Vagina (tissue), 2 donors: ENCODE measurements around the gene MORN2. TPM values are rescaled to one million over a fixed set of nuclear protein-coding genes. Genes with fewer than 3 reads are reported as not detected.

ENCODE experiments used
- DNase-seq, 2 donors: peaks; one replicate each; pipeline ENCODE4 v3.0.0-alpha.2; 2017; ENCODE audit errors: extremely low spot score in 2 of 2
- H3K27ac ChIP-seq: fragments of 200-600 bp; sonication (generic); one replicate; pipeline ENCODE4 v1.5.1; 2019
- H3K27me3 ChIP-seq: fragments of 200-600 bp; sonication (generic); one replicate; pipeline ENCODE4 v1.5.1; 2019
- H3K36me3 ChIP-seq, 2 donors: fragments of 200-600 bp; sonication (generic); one replicate each; pipeline ENCODE4 v1.5.1; 2017 to 2019
- H3K4me1 ChIP-seq: fragments of 200-600 bp; sonication (generic); one replicate; pipeline ENCODE4 v1.5.1; 2019
- H3K4me3 ChIP-seq, 2 donors: fragments of 200-600 bp; sonication (generic); 1 replicate in 1 of 2; 2 replicates in 1 of 2; pipeline ENCODE4 v1.5.1; 2016 to 2019
- H3K9me3 ChIP-seq: fragments of 200-600 bp; sonication (generic); one replicate; pipeline ENCODE4 v1.5.1; 2019
- CTCF ChIP-seq, 3 experiments: fragments of 450-650 bp in 2 of 3; fragments of 200-600 bp in 1 of 3; sonication (generic) in 1 of 3; IDR thresholded peaks; one replicate each; pipeline ENCODE4 v1.5.1; 2017 to 2019; ENCODE audit warnings: antibody characterized with exemption in 3 of 3, mild to moderate bottlenecking in 2 of 3, moderate library complexity in 2 of 3
- POLR2A ChIP-seq, 2 donors: fragments of 450-650 bp; IDR thresholded peaks; one replicate each; pipeline ENCODE4 v1.6.1; 2017; ENCODE audit warnings: antibody characterized with exemption in 2 of 2, mild to moderate bottlenecking in 2 of 2, moderate library complexity in 2 of 2
- POLR2AphosphoS5 ChIP-seq, 2 donors: sonication (generic); formaldehyde crosslinking; IDR thresholded peaks; one replicate each; pipeline ENCODE4 v1.9.0; 2017; ENCODE audit warnings: antibody characterized with exemption in 2 of 2, mild to moderate bottlenecking in 2 of 2, low read depth in 1 of 2; ENCODE audit not compliant: insufficient read depth in 1 of 2
- intact Hi-C: fragments of 100-400 bp; cut with DNase I; formaldehyde crosslinking; loops from one replicate; pipeline ENCODE4 v1.15.1; 2023
- total RNA-seq: library from RNA; depleted of rRNA; stranded (reverse); fragments of >200 nt; gene quantifications from one replicate; pipeline ENCODE4 v1.2.3, GENCODE V29; 2016

MORN2 gene
- total RNA-seq, 1 donor from 2014 or later: 10.3 TPM

GRCh38 chr2:38875227-38875575 is 575 bp upstream of the MORN2 start:
- H3K36me3 ChIP-seq: peaks cover 0 to 1% of the 10 kb centered on the region in 2 donors
- DNase-seq: no peak
- H3K4me3 ChIP-seq: peak overlapping the region; percentile 64 to 68
- TF ChIP-seq POLR2AphosphoS5 (IDR thresholded peaks at IDR 0.05; ENCODE audit: insufficient read depth in 1 of 2, low read depth in 1 of 2) (no peak), CTCF (IDR thresholded peaks at IDR 0.05) (no peak), POLR2A (IDR thresholded peaks at IDR 0.05) (no peak)
- H3K9me3 ChIP-seq: no peaks in the 10 kb centered on the region
- peaks cover 19% of the 10 kb centered on the region for H3K4me1 ChIP-seq
- intact Hi-C loops: no loop called here
- no peaks in the 10 kb centered on the region for H3K27me3 ChIP-seq
- H3K27ac ChIP-seq: peak overlapping the region; percentile 58

- no peak overlapping the region for H3K27ac ChIP-seq
- H3K9me3 ChIP-seq: no peaks in the 10 kb centered on the region
- TF ChIP-seq POLR2AphosphoS5 (IDR thresholded peaks at IDR 0.05; ENCODE audit: insufficient read depth in 1 of 2, low read depth in 1 of 2) (no peak), CTCF (IDR thresholded peaks at IDR 0.05) (no peak), POLR2A (IDR thresholded peaks at IDR 0.05) (no peak)
- no peaks in the 10 kb centered on the region for H3K27me3 ChIP-seq
- intact Hi-C loops: no loop called here
- peaks cover 0 to 4% of the 10 kb centered on the region in 2 donors for H3K36me3 ChIP-seq
- peak overlapping the region; percentile 64 to 68 for H3K4me3 ChIP-seq
- H3K4me1 ChIP-seq: peaks cover 19% of the 10 kb centered on the region
- DNase-seq: no peak
Observed at GRCh38 chr2:38876407-38876806, 631 bp downstream of the MORN2 start.

- H3K4me1 ChIP-seq: no peaks in the 10 kb centered on the region
- H3K36me3 ChIP-seq: no peaks in the 10 kb centered on the region
- H3K9me3 ChIP-seq: no peaks in the 10 kb centered on the region
- TF ChIP-seq POLR2A (IDR thresholded peaks at IDR 0.05) (no peak), CTCF (IDR thresholded peaks at IDR 0.05) (no peak), POLR2AphosphoS5 (IDR thresholded peaks at IDR 0.05; ENCODE audit: insufficient read depth in 1 of 2, low read depth in 1 of 2) (no peak)
- no peak for DNase-seq
- no peak overlapping the region for H3K4me3 ChIP-seq
- intact Hi-C loops: no loop called here
- H3K27ac ChIP-seq: no peak overlapping the region
- H3K27me3 ChIP-seq: no peaks in the 10 kb centered on the region
Observed at GRCh38 chr2:38886063-38886462, 10.3 kb downstream of the MORN2 start.

GRCh38 chr2:38887347-38887746 is 11.6 kb downstream of the MORN2 start:
- TF ChIP-seq CTCF (IDR thresholded peaks at IDR 0.05) (no peak), POLR2A (IDR thresholded peaks at IDR 0.05) (no peak), POLR2AphosphoS5 (IDR thresholded peaks at IDR 0.05; ENCODE audit: insufficient read depth in 1 of 2, low read depth in 1 of 2) (no peak)
- H3K4me3 ChIP-seq: no peak overlapping the region
- no peaks in the 10 kb centered on the region for H3K9me3 ChIP-seq
- H3K27me3 ChIP-seq: no peaks in the 10 kb centered on the region
- H3K27ac ChIP-seq: no peak overlapping the region
- intact Hi-C loops: no loop called here
- DNase-seq: no peak
- H3K4me1 ChIP-seq: no peaks in the 10 kb centered on the region
- H3K36me3 ChIP-seq: no peaks in the 10 kb centered on the region

GRCh38 chr2:38887902-38888554 is 12.3 kb downstream of the MORN2 start:
- H3K9me3 ChIP-seq: no peaks in the 10 kb centered on the region
- intact Hi-C loops: no loop called here
- no peaks in the 10 kb centered on the region for H3K27me3 ChIP-seq
- no peaks in the 10 kb centered on the region for H3K4me1 ChIP-seq
- no peak overlapping the region for H3K27ac ChIP-seq
- no peak for DNase-seq
- H3K36me3 ChIP-seq: no peaks in the 10 kb centered on the region
- H3K4me3 ChIP-seq: no peak overlapping the region
- TF ChIP-seq CTCF (IDR thresholded peaks at IDR 0.05) (no peak), POLR2AphosphoS5 (IDR thresholded peaks at IDR 0.05; ENCODE audit: insufficient read depth in 1 of 2, low read depth in 1 of 2) (no peak), POLR2A (IDR thresholded peaks at IDR 0.05) (no peak)
